Parathyroid adenoma (tissue), 2 donors: ENCODE data around the gene BIRC3.

ENCODE experiments used
- H2AFZ ChIP-seq: fragments of 300-600 bp; sonication (generic); one replicate; pipeline ENCODE4 v1.7.0; 2017; ENCODE audit warnings: antibody characterized with exemption, mild to moderate bottlenecking
- H3K27ac ChIP-seq: fragments of 300-600 bp; sonication (generic); one replicate; pipeline ENCODE4 v1.7.0; 2017
- H3K27me3 ChIP-seq: fragments of 300-600 bp; sonication (generic); one replicate; pipeline ENCODE4 v1.7.0; 2017; ENCODE audit warnings: low read length; ENCODE audit not compliant: control insufficient read depth, insufficient read depth
- H3K36me3 ChIP-seq: fragments of 300-600 bp; sonication (generic); one replicate; pipeline ENCODE4 v1.7.0; 2017; ENCODE audit warnings: low read length; ENCODE audit not compliant: control insufficient read depth, insufficient read depth
- H3K4me1 ChIP-seq: fragments of 300-600 bp; sonication (generic); one replicate; pipeline ENCODE4 v1.7.0; 2017; ENCODE audit warnings: control low read depth
- H3K4me2 ChIP-seq: fragments of 300-600 bp; sonication (generic); one replicate; pipeline ENCODE4 v1.7.0; 2017; ENCODE audit warnings: low read length
- H3K4me3 ChIP-seq: fragments of 300-600 bp; sonication (generic); one replicate; pipeline ENCODE4 v1.7.0; 2017; ENCODE audit warnings: low read depth, low read length
- H3K79me2 ChIP-seq: fragments of 300-600 bp; sonication (generic); one replicate; pipeline ENCODE4 v1.7.0; 2017; ENCODE audit warnings: control low read depth
- H3K9ac ChIP-seq: fragments of 300-600 bp; sonication (generic); one replicate; pipeline ENCODE4 v1.7.0; 2017; ENCODE audit warnings: mild to moderate bottlenecking
- H3K9me3 ChIP-seq: fragments of 300-600 bp; sonication (generic); one replicate; pipeline ENCODE4 v1.7.0; 2017; ENCODE audit warnings: low read length; ENCODE audit not compliant: control insufficient read depth
- TF ChIP-seq, protein P1 (sequence below): fragments of 300-600 bp; sonication (generic); IDR thresholded peaks from one replicate; pipeline ENCODE4 v1.7.0; 2017; ENCODE audit warnings: antibody characterized with exemption, mild to moderate bottlenecking
- donor health status: primary hyperparathyroidism.

Gene BIRC3

DNA sequence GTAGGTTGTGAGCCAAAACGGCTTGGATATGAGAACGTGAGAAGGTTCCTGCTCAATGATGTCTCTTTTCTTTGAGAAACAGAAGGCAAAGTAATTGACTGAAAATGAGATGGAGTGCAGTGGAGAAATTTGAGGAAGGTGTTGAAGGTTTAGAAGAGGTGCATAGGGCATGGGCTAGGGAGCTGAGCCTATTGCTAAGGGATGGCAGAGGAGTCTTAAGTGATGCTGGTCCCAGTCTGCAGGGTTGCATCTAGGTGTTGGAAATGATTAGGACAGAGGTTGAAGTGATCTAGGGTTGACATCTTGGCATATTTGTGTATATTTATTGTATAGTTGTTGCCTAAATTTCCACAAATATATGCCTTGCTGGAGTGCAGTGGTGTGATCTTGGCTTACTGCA, 2.3 kb downstream of the BIRC3 start:
- H3K79me2 ChIP-seq, result no peaks in the 10 kb centered on the region
- H3K27me3 ChIP-seq, result no peaks in the 10 kb centered on the region
- H3K27ac ChIP-seq, result no peak overlapping the region
- H3K36me3 ChIP-seq, result no peaks in the 10 kb centered on the region
- H3K4me3 ChIP-seq, result no peak overlapping the region
- H3K4me2 ChIP-seq, result no peak overlapping the region
- H3K4me1 ChIP-seq, result no peaks in the 10 kb centered on the region
- H3K9me3 ChIP-seq, result no peaks in the 10 kb centered on the region
- no peak overlapping the region for H2AFZ ChIP-seq
- TF ChIP-seq, protein P1, sequence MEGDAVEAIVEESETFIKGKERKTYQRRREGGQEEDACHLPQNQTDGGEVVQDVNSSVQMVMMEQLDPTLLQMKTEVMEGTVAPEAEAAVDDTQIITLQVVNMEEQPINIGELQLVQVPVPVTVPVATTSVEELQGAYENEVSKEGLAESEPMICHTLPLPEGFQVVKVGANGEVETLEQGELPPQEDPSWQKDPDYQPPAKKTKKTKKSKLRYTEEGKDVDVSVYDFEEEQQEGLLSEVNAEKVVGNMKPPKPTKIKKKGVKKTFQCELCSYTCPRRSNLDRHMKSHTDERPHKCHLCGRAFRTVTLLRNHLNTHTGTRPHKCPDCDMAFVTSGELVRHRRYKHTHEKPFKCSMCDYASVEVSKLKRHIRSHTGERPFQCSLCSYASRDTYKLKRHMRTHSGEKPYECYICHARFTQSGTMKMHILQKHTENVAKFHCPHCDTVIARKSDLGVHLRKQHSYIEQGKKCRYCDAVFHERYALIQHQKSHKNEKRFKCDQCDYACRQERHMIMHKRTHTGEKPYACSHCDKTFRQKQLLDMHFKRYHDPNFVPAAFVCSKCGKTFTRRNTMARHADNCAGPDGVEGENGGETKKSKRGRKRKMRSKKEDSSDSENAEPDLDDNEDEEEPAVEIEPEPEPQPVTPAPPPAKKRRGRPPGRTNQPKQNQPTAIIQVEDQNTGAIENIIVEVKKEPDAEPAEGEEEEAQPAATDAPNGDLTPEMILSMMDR, result no peak
- no peak overlapping the region for H3K9ac ChIP-seq

DNA sequence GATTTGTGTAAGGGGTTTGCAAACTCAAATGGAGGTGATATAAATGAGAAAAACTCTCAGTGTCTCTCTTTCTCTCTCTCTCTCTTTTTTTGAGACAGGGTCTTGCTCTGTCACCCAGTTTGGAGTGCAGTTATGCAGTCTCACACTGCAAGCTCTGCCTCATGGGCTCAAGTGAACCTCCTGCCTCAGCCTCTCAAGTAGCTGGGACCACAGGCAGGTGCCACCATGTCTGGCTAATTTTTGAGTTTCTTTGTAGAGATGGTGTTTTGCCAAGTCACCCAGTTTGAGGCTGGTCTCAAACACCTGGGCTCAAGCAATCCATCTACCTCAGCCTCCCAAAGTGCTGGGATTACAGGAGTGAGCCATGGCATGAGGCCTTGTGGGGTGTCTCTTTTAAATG, 2.9 kb downstream of the BIRC3 start:
- no peak overlapping the region for H3K4me2 ChIP-seq

DNA sequence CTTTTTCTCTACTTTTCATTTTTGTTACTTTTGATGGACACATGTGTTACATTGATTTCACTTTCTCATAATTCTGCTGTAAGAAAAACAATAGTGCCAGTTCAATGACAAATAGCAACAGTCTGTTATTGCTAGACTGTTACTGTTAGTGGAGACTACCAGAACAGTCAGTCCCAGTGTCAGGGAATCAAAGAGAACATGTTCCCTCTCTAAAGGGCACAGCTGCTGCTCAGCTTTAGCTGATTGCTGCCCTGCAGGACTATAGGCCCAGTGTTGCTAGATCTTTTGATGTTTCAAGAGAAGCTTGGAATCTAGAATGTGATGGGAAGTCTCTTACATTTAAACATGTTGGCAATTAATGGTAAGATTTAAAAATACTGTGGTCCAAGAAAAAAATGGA, 3.4 kb downstream of the BIRC3 start:
- Histone ChIP-seq H3K27ac (no peak overlapping the region), H3K4me1 (no peaks in the 10 kb centered on the region), H3K9ac (no peak overlapping the region), H3K36me3 (no peaks in the 10 kb centered on the region), H3K79me2 (no peaks in the 10 kb centered on the region), H3K9me3 (no peaks in the 10 kb centered on the region), H3K27me3 (no peaks in the 10 kb centered on the region), H3K4me3 (no peak overlapping the region), H2AFZ (no peak overlapping the region), H3K4me2 (no peak overlapping the region)
- TF ChIP-seq, protein P1, result no peak

More for the DNA sequence above, 2.9 kb downstream of the BIRC3 start:
- H3K36me3 ChIP-seq, result no peaks in the 10 kb centered on the region
- no peak overlapping the region for H3K9ac ChIP-seq
- no peak overlapping the region for H3K27ac ChIP-seq
- no peak overlapping the region for H3K4me3 ChIP-seq
- H3K9me3 ChIP-seq, result no peaks in the 10 kb centered on the region
- H3K27me3 ChIP-seq, result no peaks in the 10 kb centered on the region
- TF ChIP-seq, protein P1, result no peak
- no peaks in the 10 kb centered on the region for H3K4me1 ChIP-seq
- no peaks in the 10 kb centered on the region for H3K79me2 ChIP-seq
- no peak overlapping the region for H2AFZ ChIP-seq

DNA sequence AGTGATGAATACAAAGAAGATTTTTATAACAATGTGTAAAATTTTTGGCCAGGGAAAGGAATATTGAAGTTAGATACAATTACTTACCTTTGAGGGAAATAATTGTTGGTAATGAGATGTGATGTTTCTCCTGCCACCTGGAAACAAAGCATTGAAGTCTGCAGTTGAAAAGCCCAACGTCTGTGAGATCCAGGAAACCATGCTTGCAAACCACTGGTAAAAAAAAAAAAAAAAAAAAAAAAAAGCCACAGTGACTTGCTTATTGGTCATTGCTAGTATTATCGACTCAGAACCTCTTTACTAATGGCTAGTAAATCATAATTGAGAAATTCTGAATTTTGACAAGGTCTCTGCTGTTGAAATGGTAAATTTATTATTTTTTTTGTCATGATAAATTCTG, 5.3 kb downstream of the BIRC3 start:
- H3K4me1 ChIP-seq, result no peaks in the 10 kb centered on the region
- no peaks in the 10 kb centered on the region for H3K9me3 ChIP-seq
- H3K9ac ChIP-seq, result no peak overlapping the region
- no peak overlapping the region for H2AFZ ChIP-seq
- no peak overlapping the region for H3K4me2 ChIP-seq
- TF ChIP-seq, protein P1, result no peak
- H3K27ac ChIP-seq, result no peak overlapping the region
- H3K27me3 ChIP-seq, result no peaks in the 10 kb centered on the region
- H3K79me2 ChIP-seq, result no peaks in the 10 kb centered on the region
- H3K4me3 ChIP-seq, result no peak overlapping the region
- H3K36me3 ChIP-seq, result no peaks in the 10 kb centered on the region

DNA sequence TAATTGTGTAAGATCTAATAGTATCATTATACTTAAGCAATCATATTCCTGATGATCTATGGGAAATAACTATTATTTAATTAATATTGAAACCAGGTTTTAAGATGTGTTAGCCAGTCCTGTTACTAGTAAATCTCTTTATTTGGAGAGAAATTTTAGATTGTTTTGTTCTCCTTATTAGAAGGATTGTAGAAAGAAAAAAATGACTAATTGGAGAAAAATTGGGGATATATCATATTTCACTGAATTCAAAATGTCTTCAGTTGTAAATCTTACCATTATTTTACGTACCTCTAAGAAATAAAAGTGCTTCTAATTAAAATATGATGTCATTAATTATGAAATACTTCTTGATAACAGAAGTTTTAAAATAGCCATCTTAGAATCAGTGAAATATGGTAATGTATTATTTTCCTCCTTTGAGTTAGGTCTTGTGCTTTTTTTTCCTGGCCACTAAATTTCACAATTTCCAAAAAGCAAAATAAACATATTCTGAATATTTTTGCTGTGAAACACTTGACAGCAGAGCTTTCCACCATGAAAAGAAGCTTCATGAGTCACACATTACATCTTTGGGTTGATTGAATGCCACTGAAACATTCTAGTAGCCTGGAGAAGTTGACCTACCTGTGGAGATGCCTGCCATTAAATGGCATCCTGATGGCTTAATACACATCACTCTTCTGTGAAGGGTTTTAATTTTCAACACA, 6.4 kb downstream of the BIRC3 start:
- H3K36me3 ChIP-seq, result no peaks in the 10 kb centered on the region
- H3K27ac ChIP-seq, result no peak overlapping the region
- no peaks in the 10 kb centered on the region for H3K27me3 ChIP-seq
- no peak overlapping the region for H3K4me3 ChIP-seq
- no peak overlapping the region for H2AFZ ChIP-seq
- TF ChIP-seq, protein P1, result no peak
- no peaks in the 10 kb centered on the region for H3K79me2 ChIP-seq
- no peaks in the 10 kb centered on the region for H3K4me1 ChIP-seq
- H3K9me3 ChIP-seq, result no peaks in the 10 kb centered on the region
- H3K4me2 ChIP-seq, result no peak overlapping the region
- H3K9ac ChIP-seq, result no peak overlapping the region
